ENCODE measurements around the gene NCCRP1.

NCCRP1 gene

DNA sequence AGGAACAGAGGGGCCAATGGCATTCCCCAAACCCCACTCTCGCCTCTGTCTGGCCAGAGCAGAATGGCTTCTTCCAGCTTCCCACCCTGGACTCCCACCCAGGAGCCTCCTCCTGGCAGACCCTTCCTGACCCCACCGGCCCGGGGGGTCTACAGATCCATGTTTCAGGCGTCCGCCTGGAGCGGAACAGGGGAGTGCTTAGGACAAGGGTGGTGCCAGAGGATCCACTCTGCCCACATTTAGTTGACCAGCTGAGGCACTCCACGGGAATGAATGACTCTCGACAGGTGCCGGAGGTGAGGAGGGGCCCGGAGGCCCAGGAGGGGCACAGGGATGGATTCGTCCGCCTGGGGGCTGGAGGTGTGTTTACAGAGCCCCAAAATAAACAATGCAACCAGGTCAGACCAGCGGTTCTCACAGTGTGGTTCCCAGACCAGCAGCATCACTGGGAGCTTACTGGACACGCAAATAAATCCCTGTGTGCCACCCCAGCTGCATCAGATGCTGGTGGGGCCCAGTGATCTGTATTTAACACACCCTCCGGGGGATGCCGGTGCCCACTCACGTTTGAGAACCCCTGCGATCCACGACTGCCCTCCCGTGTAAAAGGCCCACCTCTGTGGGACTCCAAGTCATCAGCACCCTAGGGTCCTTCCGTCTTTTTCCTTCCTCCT is 15.1 kb upstream of the NCCRP1 start:
- DNase-seq = no peak

DNA sequence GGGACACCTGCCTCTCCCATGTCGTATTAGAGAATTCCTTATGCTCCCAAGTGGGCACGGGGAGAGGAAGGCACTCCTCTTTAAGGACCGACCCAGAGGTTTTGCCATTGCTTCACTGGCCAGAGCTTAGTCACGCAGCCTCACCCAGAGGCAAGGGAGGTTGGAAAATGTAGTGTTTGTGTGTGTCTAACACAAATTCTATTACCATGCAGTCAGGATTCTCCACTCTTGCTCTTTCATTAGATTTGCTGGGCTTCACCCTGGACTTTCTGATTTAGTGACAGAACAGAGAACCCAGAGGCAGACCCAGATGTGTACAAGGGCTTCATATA is 14.6 kb upstream of the NCCRP1 start:
- DNase-seq = no peak

DNA sequence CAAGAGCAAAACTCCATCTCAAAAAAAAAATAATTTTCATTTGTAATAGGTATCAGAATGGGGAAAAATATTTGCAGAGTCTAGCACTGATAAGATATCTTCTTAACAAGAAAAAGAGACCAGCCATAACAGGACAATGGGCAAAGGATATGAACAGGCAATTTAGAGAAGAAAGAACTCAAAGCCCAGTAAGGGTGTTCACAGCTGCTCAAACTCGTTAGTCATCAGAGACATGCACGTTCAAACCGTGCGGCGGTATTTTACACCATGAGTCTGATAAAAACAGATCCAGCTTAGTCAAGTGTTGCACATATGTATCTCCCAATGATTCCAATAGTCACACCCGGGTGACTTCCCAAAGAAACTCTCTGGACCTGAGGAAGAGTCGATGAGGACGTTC is 13.7 kb upstream of the NCCRP1 start:
- DNase-seq = no peak

DNA sequence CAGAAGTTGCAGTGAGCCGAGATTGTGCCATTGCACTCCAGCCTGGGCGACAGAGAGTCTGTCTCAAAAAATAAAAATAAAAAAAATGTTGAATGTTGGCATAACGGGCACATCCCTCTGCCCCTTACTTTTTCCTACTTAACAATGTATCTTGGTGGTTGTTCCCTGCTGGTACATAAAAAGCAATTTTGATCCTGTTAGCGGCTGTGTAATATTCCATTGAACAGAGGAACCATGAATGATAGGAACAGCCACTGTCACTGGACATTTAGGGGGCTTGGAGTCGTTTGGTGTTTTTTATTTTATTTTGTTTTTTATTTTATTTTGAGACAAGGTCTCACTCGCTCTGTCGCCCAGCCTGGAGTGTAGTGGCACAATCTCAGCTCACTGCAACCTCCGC is 10.4 kb upstream of the NCCRP1 start:
- no peak for DNase-seq

DNA sequence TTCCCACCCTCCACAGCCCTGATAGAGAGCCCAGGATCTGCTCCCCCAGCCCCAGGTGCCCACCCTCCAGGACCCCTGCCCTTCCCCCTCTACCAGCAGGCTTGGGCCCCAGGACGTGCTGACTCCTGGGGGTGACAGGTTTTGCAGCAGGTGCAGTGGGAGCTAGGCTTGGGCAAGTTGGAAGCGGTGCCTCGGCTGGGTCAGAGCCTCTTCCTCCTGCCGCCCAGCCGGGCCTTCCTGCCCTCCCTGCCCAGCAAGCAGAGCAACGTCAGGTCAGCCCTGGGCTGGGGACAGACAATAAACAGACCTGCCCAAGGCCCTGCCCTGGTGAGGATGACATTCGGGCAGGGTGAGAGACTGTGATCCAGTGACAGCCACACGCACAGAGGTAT is 9.2 kb upstream of the NCCRP1 start:
- DNase-seq = no peak

DNA sequence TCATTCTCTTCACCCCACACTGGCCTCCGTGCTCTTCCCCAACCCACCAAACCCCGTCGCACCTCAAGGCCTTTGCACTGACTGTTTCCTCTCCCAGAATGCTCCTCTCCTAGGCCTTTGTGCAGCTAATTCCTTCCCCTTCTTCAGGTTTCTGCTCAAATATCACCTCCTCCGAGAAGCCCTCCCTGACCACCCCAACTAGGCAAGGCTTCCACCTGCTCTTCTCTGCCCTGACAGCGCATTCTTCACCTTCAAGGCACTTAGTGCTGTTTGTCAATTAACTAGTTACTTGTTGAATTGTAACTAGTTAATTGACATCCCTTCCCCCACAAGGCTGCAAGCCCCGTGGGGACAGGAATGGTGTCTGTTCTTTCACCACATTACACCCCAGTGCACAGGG is 7.8 kb upstream of the NCCRP1 start:
- no peak for DNase-seq

DNA sequence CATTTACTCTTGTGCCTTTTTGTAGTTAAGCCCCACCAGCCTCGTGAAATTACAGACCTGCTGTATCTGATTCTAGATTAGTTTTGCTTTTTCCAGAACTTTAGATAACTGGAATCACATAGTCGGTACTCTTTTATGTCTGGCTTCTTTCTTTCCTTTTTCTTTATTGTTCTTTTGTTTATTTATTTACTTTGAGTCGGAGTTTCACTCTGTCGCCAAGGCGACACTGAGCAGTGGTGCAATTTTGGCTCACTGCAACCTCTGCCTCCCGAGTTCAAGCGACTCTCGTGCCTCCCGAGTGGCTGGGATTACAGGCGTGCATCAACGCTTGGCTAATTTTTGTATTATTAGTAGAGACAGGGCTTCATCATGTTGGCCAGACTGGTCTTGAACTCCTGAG is 6.0 kb upstream of the NCCRP1 start:
- DNase-seq = no peak

DNA sequence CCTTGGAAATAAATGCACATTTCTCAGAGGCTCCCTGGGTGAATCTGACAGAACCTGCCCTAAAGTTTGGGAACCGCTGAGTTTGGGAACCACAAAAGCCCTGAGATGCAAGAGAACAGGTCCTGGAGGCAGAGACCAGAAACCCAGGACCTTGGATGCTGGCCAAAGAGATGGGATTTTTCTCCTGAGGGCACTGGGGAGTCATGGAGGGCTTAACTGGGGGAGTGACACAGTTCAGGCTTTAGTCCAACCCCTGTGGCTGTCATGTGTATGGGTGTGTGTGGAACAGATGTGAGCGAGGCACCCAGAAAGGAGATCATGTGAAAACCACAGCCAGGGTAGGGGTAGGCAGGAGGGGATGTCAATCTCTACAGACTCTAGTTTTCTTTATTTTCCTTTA is 3.9 kb upstream of the NCCRP1 start:
- no peak for DNase-seq

DNA sequence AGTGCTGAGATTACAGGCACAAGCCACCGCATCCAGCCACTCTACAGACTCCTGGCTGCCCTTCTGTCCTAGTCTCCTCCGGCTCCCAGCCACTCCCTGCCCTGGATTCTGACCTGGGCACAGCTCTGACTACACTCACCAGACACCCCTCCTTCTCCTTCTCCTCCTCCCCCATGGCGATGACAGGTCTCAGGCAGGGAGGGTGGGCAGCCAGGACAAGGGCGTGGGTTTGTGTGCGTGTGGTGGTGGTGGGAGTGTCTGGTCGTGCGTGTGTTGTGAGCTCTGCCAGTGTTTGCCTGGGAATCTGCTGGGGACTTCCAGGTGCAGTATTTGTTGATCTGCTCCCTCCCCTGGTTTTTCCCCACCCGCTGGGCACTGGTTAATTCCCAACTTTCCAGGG is 3.0 kb upstream of the NCCRP1 start:
- no peak for DNase-seq

DNA sequence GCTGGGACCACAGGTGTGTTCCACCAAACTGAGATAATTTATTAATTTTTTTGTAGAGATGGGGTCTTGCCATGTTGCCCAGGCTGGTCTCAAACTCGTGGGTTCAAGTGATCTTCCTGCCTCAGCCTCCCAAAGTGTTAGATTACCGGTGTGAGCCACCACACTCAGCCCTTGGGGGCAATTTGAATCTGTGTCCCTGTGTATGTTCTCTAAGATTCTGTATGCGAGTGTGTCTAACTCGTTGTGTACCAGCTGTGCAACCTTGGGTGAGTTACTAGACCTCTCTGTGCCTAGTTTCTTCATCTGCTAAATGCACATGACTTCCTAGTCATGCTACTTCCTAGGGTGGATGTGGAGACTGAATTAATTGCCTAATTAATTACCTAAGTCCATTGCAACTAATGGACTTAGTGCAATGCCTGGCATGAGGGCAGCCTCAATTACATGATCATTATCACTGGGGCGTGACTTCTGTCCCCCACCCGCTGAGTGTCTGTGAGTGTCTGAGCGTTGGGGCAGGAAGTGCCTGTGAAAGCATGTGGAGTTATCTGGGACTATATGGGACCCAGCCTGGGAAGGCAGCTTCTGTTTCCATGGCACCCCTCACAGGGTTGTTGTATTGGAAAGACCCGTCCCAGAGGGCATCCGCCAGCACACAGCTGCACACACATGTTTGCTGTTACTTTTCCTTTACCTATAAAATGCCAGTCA is 1.8 kb upstream of the NCCRP1 start:
- no peak for DNase-seq

DNA sequence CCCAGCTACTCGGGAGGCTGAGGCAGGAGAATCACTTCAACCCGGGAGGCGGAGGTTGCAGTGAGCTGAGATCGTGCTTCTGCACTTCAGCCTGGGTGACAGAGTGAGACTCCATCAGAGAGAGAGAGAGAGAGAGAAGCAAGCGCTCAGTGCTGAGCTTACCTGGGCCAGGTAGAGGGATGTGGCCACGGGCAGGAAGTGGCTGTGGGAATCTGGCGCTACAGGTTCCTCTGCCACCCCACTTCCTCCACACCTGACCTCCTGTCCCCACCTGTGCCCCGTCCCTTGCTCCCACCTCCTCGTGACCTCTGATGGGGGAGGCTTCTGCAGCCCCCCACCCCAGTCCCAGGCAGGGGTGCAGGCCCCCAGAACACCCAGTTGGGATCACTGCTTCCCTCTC is 1.0 kb upstream of the NCCRP1 start:
- no peak for DNase-seq

DNA sequence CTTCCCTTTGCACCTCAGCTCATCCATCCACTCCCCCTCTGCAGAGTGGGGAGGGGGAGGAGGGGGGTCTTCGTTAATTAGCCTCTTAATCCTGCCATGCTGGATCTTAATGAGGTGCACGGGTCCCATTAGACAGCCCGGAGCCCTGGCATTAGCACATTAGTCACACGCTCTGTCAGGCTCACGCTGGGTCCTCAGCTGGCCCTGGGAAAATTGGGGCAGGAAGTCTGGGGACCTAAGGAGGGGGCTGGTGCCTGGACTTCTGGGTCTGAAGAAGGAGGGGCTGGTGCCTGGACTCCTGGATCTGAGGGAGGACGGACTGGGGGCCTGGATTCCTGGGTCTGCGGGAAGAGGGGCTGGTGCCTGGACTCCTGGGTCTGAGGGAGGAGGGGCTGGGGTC is 444 bp upstream of the NCCRP1 start:
- no peak for DNase-seq

DNA sequence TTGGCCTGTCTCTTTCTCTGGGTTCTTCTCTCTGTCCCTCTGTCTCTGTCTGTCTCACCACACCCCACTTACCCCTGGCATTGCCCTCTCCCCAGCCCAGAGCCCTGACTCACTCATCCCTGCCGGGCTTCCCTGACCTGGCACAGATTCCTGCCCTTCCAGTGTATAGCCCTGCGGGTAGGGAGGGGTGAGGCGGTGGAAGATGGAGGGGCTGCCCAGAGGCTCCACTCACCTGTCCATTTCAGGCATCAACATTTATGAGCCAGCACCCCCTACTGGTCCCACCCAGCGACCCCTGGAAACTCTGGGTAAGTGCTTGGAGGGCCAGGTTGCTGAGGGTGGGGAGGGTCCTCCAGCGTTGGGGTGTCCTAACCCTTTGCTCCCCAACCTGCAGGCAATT is 1.0 kb downstream of the NCCRP1 start:
- DNase-seq = no peak

DNA sequence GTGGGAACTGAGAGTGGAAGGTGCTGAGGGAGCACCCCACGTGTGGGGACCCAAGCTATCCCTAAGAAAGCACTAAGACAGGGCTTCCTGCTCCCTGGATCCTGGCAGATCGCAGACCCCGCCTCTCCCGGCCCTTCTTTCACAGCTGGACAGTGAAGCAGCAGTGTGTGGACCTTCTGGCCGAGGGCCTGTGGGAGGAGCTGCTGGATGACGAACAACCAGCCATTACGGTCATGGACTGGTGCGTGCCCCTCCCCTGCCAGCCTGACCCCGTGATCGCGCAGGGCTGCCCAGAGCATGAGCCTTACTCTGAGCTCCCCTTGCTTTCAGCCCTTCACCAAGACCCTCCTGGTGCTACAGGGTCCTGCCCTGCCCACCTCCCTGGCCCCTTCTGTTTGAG is 2.3 kb downstream of the NCCRP1 start:
- peak; percentile 9 for DNase-seq

DNA sequence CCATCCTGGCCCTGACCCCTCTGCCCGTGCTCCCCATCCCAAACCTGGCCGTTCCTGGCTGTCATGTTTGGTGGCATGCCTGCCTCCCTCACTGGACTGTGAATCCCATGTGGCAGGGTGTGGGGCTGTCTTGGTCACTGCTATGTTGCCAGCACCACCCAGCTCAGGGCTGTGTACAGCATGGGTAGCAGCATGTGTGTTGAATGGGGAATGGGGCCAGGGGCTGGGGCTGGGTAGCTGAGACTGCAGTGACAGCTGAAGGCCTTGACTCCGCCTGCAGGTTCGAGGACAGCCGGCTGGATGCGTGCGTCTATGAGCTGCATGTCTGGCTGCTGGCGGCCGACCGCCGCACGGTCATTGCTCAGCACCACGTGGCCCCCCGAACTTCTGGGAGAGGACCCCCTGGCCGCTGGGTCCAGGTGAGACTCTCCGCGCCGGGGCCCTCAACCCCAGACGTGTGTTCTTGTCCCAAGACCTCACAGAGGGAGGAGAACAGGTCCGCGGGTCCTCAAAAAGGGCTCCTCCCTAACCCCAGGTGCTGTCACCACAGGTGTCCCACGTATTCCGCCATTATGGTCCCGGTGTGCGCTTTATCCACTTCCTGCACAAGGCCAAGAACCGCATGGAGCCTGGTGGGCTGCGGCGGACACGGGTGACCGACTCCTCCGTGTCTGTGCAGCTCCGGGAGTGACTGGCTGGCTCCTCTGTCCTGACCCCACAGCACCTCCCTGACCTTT is 3.5 kb downstream of the NCCRP1 start:
- DNase-seq = no peak

DNA sequence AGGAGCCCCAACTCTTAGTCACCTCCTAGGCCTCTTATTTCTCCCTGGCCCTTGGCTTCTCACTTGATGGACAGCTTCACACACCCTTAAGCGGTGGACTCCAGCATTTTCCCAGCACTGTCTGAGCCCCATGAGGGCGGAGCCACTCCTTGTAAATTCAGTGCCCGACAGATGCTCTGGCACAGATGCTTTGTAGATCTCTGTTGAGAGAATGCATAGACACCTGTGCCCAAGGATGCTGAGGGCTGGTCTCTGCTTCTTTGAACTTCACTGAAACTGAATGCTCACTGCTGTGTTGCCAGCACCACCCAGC is 4.0 kb downstream of the NCCRP1 start:
- DNase-seq = no peak

DNA sequence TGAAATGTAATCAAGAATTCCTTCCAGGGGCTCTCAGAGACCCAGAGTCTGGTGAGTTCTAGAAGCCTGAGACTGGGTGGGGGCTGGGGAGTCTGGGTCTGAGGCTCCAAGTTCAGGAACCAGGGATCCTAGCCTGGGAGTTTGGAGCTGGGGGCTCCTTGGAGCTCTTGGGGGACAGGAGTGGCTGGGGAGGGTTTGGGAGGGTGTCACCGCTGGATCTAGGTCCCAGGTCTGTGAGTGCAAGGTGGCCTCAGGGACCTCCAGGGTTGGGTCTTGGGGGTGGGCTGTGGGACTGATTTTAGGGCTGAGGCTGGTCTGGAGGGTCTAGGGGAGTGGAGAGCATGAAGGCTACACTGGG is 6.2 kb downstream of the NCCRP1 start:
- no peak for DNase-seq

DNA sequence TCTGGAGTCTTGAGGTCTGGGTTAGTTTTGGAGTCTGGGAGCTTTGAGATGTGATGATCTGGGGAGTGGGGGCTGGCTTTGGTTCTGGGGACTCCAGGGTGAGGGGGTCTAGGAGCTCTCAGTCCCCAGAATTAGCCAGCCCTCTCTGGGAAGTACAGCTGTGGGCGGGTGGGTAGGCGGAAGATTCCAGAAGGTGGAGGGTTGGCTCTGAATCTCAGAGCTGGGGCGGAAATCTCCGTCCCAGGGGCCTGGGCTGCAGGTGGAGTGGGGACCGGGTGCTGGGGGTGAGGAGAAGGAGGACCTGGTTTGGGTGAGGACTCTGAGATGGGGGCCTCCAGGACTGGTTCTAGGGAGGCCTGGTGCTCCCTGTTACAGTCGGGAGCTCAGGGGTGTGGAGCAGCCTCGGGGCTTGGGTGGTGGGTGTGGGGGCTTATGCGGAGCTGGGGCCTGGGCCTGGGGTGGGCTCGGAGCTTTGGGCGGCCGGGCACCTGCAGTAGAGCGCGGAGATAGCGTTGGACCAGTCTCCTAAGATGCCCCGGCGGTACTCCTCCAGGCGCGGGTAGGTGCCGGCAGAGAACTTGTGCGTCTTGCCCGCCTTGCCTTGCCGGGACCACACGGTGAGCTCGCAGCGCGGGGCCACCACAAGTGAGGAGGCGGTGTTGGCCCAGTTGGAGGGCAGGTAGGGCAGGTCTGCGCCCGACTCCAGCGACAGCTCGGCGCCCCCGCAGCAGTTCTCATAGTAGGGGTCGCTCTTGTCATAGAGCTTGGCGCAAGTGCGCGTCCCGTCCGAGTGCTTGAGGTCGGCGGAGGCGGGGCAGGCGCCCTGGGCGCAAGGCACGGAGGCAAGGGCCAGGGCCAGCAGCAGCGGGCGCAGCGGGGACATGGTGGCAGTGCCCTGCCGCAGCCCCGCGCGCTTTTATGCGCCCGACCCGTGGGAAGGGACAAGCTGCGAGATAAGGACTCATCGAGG is 6.9 kb downstream of the NCCRP1 start, which contains the start of gene SYCN:
TSS of gene SYCN (minus strand) at position 892 of the 970 bp plus-strand sequence. CDS start at position 883, 9 bp downstream.
- DNase-seq = no peak

DNA sequence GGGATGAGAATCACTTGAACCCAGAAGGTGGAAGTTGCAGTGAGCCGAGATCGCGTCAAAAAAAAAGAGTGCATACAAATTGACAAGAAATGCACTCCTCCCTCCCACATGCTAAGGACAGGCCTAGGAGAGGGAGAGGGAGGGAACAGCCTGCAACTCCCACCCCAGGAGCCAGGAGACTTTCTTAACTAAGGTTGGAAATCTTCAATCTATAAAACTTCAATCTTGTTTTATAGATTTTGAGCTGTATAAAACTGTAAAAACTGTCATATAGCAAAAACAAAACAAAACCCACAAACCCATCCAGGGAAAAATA is 8.6 kb downstream of the NCCRP1 start:
- DNase-seq = no peak

DNA sequence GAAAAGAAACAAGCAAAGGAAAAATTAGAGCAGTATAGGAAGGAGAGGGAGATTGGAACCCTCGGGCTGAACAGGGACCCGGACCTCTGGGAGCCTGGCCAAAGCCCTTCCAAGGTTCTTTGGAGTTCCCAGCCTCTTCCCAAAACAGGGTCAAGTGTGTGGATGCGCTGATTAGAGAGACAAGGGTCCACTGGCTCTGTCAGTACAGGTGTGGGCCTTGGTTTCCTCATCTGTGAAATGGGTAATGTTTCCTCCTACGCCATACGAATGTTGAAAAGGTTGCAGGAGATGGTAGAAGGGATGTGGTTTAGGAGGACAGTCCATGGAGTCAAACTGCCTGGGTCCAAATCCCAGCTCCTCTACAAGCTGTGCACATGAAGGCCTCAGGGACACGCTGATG is 9.4 kb downstream of the NCCRP1 start:
- DNase-seq = no peak

DNA sequence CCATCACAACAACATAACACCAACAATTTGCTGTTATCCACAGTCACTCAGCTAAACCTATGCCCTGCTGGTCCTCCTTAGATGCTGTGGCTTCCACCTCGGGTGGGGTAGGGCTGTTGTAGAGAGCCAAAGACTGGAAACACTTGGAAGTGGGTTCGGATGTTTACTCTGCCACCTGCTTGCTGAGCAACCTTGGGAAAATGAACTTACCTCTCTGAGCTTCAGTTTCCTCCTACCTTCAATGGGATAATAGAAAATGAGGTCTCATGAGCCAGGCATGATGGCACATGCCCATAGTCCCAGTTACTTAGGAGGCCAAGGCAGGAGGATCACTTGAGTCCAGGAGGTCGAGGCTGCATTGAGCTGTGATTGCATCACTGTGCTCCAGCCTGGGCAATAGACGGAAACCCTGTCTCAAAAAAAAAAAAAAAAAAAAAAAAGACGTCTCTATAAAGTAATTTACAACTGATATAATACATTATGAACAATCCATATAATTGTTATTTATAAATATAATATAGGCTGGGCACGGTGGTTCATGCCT is 10.6 kb downstream of the NCCRP1 start:
- DNase-seq = no peak

DNA sequence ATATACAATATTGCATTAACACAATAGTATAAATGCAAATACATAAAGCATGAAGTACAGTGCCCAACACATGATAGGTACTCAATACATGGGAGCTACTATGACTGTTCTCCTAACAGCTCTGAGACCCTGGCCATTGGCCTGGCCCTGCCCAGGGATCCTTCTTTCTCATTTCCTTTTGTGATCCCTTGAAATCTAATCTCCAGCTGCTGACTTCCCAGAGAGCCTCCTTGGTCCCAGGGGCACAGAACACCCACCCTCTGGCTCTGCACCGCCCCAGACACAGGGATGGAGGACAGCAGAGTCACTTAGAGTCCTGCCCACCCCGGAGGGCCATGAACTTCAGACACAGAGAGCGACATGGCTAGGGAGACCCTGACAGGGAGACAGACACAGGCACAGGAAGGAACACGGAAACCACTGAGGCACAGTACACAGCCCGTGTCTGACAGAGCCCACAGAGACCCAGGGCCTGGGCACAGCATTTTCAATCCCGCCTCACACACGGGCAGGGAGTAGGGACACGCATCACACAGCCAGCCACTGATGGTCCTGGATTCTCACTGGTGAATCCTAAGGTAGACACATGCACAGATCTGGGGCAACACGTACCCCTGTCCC is 11.5 kb downstream of the NCCRP1 start:
- no peak for DNase-seq

DNA sequence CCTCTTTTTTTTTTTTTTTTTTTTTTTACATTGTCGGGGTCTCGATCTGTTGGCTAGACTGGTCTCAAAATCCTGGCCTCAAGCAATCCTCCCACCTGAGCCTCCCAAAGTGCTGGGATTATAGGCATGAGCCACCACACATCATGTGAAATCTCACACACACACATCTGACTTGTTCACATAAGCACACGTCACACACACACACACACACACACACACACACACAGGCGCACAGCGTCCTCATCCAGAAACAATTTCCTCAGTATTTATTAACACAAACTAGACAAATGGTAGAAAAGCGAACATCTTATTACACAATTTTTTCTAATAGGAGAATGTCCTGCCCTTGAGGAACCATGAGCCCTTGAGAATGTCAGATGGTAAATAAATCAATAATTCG is 12.4 kb downstream of the NCCRP1 start:
- no peak for DNase-seq

All from NCI-H774 (cell line).